GM19025 (cell line): ENCODE measurements around the gene TMEM39B.
A peak's percentile ranks its signal among the peaks of the same experiment; 100 is the strongest.
"Not testable (repeated sequence)": the region's sequence is repeated elsewhere in the genome, so short reads cannot be mapped to it uniquely, and the experiment has no call there.

Experiments
- ATAC-seq: cut with Tn5 transposase; IDR thresholded peaks from one replicate; pipeline ENCODE4 v1.9.1; 2021; ENCODE audit warnings: mild to moderate bottlenecking, low read depth, moderate library complexity; ENCODE audit not compliant: unreplicated experiment

The TMEM39B gene

GRCh38 chr1:32068957-32069588 lies 3.7 kb upstream of the TMEM39B start:
- no peak for ATAC-seq

DNA sequence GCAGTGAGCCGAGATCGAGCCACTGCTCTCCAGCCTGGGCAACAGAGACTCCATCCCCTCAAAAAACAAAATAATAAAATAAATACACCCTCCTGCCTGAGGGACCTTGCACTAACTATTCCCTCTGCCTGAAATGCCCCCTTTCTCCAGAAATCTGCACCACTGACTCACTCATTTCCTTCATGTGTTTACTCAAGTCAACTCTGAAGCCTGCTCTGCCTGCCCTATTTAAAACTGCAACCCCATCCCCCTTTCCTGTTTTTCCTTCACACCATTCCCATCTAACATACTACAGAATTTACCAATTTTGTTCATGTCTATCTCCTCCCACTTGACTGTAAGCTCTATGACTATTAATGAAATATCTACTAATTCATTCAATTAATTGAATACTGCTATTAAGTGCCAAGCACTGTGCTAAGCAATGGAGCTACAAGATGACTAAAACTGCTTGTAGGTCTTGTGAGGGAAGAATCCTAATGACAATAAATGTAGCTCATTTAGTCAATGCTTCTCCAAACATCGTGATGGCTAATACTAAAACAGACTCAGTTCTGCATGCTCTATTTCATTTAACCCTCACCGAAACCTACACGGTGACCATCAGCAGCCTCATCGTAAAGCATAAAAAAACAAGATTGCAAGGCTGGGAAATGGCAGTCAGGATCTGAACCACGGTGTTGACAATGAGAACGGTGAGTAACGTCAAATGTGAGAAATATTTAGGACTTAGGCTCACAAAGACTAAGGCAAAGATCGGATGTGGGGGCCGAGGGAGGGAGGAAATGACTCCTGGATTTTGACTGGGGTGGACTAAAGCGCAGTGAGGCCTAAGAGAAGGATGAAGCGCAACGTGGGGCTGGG lies 749 bp upstream of the TMEM39B start:
- no peak for ATAC-seq

- no peak for ATAC-seq
These were observed 825 bp downstream of the TMEM39B start for GRCh38 chr1:32073299-32074229.

GRCh38 chr1:32074841-32075240 lies 2.1 kb downstream of the TMEM39B start:
- no peak for ATAC-seq

GRCh38 chr1:32077451-32077850 lies 4.7 kb downstream of the TMEM39B start:
- ATAC-seq: no peak

DNA sequence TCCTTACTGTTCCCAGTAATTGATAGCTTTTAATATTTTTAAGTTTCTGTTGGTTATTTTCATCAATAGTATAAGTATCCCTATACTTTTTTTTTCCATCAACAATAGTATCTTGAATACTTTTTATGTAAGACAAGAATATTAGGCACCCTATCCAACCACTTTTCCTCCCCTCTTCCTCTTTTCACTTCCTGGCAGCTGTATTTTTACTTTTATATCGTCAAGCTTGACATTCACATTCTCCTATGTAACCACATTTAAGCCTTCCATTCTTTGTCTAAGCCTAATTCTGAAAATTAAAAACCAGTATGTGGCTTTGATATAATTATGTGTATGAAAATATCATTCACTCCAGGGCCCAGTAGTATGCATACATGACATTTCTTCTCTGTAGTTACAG lies 9.3 kb downstream of the TMEM39B start:
- ATAC-seq: no peak

DNA sequence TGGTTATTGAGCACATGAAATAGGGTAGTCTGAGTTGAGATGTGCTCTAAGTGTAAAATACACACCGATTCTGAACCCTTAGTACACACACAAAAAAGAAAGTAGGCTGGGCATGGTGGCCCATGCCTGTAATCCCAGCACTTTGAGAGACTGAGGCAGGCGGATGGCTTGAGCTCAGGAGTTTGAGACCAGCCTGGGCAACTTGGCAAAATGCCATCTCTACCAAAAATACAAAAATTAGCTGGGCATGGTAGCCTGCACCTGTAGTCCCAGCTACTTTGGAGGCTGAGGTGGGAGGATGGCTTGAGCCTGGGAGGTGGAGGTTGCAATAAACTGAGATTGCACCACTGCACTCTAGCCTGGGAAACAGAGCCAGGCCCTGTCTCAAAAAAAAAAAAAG lies 13.6 kb downstream of the TMEM39B start:
- ATAC-seq: not testable (repeated sequence)

- ATAC-seq: no peak
These were observed 18.4 kb downstream of the TMEM39B start for GRCh38 chr1:32091176-32091575.

- no peak for ATAC-seq
These were observed 18.9 kb downstream of the TMEM39B start for GRCh38 chr1:32091591-32091990.

- no peak for ATAC-seq
These were observed 22.2 kb downstream of the TMEM39B start for GRCh38 chr1:32094746-32095521.

GRCh38 chr1:32099426-32099825 lies 26.7 kb downstream of the TMEM39B start:
- ATAC-seq: no peak

DNA sequence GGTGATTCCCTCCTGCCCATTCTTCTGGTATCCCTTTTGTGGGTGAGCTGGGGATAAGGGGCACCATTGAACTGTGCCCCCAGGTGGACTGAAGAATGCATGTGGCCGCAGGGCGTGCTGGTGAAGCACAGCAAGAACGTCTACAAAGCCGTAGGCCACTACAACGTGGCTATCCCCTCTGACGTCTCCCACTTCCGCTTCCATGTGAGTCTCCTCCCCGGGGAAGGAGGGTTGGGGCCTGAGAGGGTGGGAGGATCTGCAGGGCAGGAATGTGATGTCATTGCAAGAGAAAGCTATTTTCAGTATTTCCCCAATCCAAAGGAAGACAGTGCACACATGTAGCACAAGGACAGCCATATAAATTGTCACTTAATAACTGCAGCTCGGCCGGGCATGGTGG lies 27.6 kb downstream of the TMEM39B start:
- no peak for ATAC-seq

- ATAC-seq: no peak
These were observed 28.3 kb downstream of the TMEM39B start for GRCh38 chr1:32100807-32101708.

DNA sequence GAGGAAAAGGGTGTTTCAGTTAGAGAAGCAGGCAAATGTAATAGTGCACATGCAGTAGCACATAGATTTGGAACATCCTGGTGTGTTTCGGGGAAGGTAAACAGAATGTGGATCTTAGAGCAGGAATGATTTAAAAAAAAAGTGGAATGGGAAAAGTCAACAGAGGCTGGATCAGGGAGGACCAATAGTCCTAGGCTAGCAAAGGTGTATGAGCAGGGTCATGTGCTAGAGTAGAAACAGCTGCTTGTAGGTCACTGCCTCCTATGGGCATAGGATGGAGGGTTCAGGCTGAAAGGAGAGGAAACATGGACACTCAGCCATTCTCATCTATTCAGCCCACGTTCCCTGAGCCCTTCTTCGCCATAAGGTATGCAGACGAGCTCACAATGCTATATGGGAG lies 31.4 kb downstream of the TMEM39B start:
- ATAC-seq: no peak

DNA sequence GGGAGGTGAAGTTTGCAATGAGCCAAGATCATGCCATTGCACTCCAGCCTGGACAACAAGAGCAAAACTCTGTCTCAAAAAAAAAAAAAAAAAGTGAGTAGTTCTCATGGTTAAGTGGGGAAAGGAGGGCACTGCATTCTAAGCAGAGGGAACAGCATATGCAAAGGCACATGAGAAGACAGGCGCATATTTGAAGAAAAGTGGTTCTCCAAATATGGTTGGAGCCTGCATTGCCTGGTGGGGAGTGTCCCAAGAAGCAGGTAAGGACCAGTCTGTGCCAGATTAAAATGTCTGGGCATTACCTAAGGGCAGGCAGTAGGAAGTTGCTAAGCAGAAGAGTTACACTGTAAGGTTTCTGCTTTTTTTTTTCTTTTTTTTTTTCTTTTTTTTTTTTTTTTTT lies 32.6 kb downstream of the TMEM39B start:
- no peak for ATAC-seq

DNA sequence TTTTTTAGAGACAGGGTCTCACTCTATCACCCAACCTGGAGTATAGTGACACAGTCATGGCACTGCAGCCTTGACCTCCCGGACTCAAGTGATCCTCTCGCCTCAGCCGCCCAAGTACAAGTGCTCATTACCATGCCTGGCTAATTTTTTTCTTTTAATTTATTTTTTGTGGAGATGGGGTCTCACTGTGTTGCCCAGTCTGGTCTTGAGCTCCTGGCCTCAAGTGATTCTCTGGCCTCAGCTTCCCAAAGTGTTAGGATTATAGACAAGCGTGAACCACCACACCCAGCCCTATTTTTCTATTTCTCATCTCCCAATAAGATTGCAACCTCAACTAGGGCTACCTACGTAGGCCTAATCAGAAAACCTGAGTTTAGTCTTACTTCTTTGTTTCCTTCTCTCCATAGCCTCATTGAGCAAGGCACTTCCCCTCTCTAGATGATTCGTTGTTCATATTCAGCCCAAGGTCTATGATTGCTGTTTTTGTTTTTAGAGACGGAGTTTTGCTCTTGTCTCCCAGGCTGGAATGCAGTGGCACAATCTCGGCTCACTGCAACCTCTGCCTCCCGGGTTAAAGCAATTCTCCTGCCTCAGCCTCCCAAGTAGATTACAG lies 34.0 kb downstream of the TMEM39B start:
- no peak for ATAC-seq

GRCh38 chr1:32107742-32108661 lies 35.3 kb downstream of the TMEM39B start, which contains the start of gene KPNA6:
TSS of gene KPNA6 (plus strand) at chr1:32108056. CDS start at chr1:32108131, 75 bp downstream.
- ATAC-seq: peak; percentile 57
